KOPT-K1 (cell line): ENCODE measurements around the gene TYMS.

Experiments used
- H3K27ac ChIP-seq: fragments of 200-600 bp; sonication (generic); 2 replicates; pipeline ENCODE4 v1.5.1; 2016; ENCODE audit warnings: antibody characterized with exemption, mild to moderate bottlenecking, low read depth, low read length; ENCODE audit not compliant: poor library complexity, severe bottlenecking
- H3K36me3 ChIP-seq: fragments of 200-600 bp; sonication (generic); 2 replicates; pipeline ENCODE4 v1.5.1; 2017; ENCODE audit warnings: antibody characterized with exemption, mild to moderate bottlenecking, low read length, moderate library complexity; ENCODE audit not compliant: insufficient read depth
- H3K9me3 ChIP-seq: fragments of 200-600 bp; sonication (generic); 2 replicates; pipeline ENCODE4 v1.5.1; 2017; ENCODE audit warnings: antibody characterized with exemption, low read length, mild to moderate bottlenecking; ENCODE audit not compliant: insufficient read depth, poor library complexity, severe bottlenecking

The TYMS gene

DNA sequence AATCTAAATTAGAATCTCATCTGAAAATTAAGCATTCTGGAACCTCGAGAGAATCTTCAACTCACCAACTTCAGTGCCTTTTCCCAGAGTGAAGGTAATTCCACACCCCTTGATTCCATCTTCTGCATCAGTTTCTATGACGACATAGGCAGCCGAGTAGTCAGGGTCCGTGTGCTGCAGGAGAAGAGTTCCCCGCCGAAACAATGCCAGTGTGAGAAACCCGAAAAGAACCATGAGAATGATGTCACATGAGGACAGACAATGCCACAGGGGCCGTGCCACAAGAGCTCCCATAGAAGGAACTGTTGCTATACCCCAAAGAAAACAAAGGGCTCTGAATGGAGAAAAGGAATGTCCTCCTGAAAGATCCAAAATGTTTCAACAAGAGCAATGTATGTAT is 49.0 kb downstream of the TYMS start:
- H3K27ac ChIP-seq: no peak overlapping the region
- no peaks in the 10 kb centered on the region for H3K9me3 ChIP-seq
- peaks cover 80% of the 10 kb centered on the region for H3K36me3 ChIP-seq

DNA sequence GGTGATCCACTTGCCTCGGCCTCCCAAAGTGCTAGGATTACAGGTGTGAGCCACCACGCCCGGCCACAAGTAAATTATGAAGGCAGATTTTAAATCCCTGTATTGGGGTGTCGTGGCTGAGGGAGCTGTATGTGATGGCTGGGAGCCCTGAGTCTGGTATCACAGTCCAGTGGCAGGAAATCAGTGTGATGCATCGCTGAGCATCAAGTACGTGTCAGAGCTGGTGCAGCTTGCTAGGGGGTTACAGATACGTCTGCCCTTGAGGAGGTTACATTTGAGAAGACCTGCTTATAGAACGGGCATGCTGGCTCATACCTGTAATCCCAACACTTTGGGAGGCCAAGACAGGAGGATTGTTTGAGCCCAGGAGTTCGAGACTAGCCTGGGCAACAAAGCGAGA is 50.6 kb downstream of the TYMS start:
- peaks cover 69% of the 10 kb centered on the region for H3K36me3 ChIP-seq
- H3K27ac ChIP-seq: no peak overlapping the region
- H3K9me3 ChIP-seq: peaks cover 6% of the 10 kb centered on the region

DNA sequence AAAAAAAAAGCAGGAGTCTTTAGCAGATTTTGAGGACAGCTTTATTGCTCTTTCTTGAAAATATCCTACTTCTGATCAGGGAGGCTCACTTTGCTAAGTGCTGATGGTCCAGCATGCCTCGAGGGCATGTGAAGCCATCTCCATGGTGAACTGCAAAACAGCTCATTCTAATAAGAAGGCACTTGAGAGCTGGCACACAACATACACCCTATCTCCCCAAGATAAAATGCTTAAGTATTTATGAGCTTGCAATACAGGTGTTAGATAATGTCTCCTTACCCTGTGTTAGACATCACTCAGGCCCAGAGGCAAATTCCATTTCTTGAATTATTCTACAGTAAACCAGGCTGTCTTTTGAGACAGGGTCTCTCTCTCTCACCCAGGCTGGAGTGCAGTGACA is 52.3 kb downstream of the TYMS start:
- Histone ChIP-seq H3K9me3 (peaks cover 8% of the 10 kb centered on the region), H3K27ac (no peak overlapping the region), H3K36me3 (peaks cover 52% of the 10 kb centered on the region)

DNA sequence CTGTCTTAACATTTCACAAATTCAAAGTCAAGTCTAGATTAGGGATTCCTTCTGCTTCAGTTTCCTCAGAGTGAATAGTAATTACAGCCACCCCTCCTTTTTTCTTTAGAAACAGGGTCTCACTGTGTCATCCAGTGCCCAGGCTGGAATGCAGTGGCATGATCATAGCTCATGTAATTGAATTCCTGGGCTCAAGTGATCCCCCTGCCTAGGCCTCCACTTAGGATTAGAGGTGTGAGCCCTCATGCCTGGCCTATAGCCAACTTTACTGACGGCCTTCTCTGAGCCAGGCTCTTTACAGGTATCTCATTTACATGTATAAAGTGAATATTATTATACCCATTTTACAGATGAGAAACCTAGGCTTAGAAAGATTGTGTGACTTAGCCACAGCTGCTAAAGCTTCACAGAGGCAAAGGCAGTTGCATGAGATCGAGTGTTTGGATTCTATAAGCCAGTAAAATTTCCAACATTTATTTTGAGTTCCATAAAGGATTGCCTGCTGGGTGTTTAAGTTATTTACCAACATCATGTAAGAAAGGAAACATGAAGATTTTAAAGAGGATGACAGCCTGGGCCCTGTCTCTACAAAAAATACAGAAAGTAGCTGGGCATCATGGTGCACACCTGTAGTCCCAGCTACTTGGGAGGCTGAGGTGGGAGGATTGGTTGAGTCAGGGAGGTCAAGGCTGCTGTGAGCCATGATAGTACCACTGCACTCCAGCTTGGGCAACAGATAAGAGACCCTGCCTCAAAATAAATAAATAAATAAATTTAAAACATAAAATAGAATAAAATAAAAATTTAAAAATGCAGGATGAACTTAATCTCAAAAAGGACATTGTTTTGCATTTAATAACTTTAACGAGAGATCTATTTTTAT is 53.2 kb downstream of the TYMS start:
- Histone ChIP-seq H3K36me3 (peaks cover 43% of the 10 kb centered on the region), H3K27ac (peak overlapping the region; percentile 87), H3K9me3 (peaks cover 8% of the 10 kb centered on the region)

DNA sequence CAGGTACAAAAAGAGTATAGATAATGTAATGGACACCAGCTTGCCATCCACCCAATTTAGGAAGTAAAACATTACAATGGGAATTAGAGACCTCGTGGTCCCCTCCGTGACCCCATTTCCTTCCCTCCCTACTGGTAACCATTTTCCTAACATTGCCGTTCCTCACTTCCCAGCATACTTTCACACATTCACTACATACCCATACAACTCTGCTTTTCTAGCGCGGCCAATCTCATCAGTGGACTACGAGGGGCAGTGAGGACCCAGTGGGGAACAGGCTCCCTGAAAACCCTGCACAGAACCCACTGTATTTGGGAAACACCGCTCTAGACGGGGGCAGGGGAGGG is 53.8 kb downstream of the TYMS start:
- peak overlapping the region; percentile 87 for H3K27ac ChIP-seq

DNA sequence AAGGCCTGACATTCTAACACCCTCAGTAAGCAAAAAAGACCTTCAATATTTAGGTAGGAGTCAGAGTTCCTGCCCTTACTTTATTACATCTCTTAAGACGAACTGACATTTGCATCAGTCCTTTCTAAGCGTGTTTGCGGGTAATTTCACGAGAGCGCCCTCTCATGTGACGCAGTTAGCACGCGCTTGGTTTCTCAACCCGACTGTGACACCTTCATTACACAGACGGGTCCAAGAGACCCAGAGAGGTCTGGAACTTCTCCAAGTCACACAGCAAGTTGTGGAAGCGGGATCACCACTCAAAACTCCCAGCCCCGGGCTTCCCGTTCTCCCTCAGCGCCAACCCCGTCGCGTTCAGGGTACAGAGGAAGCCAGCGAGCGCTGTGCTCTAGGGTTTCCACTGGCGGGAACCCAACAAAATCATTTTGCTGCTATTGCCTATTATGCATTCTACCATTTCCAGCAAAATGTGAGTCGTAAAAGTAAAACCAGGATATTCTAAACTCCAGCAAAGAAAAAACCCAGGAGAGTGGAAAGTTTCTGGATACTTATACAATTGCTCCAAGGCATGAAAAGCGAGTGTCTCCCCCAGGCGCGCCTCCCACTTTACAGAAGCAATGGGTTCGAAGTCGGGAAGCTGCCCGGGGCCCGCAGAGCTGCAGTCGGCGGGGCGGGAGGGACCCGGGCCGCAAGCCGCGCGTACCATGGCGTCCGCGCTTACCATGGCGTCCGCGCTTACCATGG is 54.4 kb downstream of the TYMS start:
- Histone ChIP-seq H3K36me3 (peaks cover 32% of the 10 kb centered on the region), H3K9me3 (peaks cover 8% of the 10 kb centered on the region), H3K27ac (peak overlapping the region; percentile 87)

More for the DNA sequence above, 53.8 kb downstream of the TYMS start:
- peaks cover 8% of the 10 kb centered on the region for H3K9me3 ChIP-seq
- H3K36me3 ChIP-seq: peaks cover 37% of the 10 kb centered on the region

DNA sequence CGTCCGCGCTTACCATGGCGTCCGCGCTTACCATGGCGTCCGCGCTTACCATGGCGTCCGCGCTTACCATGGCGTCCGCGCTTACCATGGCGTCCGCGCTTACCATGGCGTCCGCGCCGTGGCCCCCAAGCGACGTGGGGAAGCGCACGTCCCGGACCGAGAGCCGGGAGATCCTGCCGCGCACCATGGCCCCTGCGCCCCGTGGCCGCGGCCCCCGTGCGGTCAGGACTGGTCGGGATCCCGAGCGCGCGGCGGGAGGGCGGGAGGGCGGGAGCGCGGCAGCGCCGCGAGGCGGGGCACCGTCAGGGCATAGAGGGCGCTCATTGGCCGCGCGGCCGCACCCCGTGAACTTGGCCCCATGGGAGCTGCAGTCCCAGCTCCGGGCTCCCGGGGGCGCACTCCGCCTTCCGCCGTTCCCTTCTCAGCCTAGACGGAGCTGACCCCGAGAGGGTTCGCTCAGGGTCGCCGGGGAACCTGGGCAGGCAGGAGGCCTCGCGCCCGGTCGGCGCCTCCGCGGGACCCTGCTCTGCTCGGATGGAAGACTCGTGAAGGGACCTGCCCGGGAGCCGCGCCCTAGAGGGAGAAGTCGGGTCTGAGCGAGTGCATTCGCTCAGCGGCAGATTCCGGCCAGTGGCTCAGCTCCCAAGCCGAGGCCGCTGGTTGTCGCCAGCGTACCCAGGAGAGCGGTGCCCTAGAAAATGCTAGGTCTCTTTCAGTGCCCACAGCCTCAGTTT is 55.1 kb downstream of the TYMS start, which contains the start of gene ENOSF1:
ENOSF1 (minus strand) TSS at position 230 of the 734 bp plus-strand sequence; CDS start at position 187, 43 bp downstream.
- H3K9me3 ChIP-seq: peaks cover 8% of the 10 kb centered on the region
- peak within 1 kb of the TSS; percentile 87 for H3K27ac ChIP-seq
- peaks cover 26% of the 10 kb centered on the region for H3K36me3 ChIP-seq

DNA sequence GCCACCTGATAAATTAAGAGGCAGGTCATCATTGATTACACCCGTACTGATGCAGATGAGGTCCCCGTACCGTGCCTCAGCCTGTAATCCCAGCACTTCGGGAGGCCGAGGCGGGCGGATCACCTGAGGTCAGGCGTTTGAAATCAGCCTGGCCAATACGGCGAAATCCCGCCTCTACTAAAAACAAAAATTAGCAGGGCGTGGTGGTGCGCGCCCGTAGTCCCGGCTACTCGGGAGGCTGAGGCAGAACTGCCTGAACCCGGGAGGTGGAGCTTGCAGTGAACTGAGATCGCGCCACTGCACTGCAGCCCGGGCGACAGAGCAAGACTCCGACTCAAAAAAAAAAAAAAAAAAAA is 55.7 kb downstream of the TYMS start:
- peaks cover 23% of the 10 kb centered on the region for H3K36me3 ChIP-seq

DNA sequence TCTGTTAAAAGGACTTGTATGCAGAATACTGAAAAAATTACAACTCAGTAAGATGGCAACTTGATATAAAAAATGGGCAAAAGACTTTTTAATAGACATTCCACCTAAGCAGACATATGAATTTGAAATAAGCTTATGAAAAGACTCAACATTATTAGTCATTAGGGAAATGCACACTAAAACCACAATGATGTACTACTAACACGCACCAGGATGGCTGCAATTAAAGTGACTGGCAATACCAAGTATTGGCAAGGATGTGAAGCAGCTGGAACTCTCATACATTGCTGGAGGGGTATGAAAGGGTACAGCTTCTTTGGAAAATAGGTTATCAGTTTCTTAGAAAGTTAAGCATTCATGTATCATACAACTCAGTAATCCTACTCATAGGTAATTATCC is 58.2 kb downstream of the TYMS start:
- Histone ChIP-seq H3K27ac (no peak overlapping the region), H3K9me3 (peaks cover 8% of the 10 kb centered on the region), H3K36me3 (peaks cover 5% of the 10 kb centered on the region; the same call in 1 of the 2 replicates)

More for the DNA sequence above, 55.7 kb downstream of the TYMS start:
- H3K9me3 ChIP-seq: peaks cover 8% of the 10 kb centered on the region
- no peak overlapping the region for H3K27ac ChIP-seq

DNA sequence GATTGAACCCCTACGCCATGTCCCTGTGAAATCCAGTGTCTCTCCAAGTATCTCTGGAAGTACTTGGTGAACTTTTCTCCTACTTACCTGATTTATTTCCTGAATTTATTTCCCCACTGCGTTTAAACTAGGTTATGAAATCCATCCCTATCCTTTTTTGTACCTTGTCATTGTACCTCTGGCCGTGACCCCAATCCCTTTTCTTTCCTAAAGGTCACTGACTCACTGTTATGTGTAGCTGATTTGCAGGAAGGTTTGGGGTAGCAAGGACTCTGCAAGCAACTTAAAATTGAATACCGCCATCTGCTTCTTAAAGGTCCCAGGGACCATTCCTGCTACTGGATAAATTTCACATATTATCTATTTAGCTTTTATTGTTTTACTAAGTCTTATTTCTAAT is 59.5 kb downstream of the TYMS start:
- Histone ChIP-seq H3K27ac (no peak overlapping the region), H3K9me3 (peaks cover 8% of the 10 kb centered on the region)

More for the DNA sequence above, 59.5 kb downstream of the TYMS start:
- H3K36me3 ChIP-seq: peaks cover 5% of the 10 kb centered on the region; the same call in 1 of the 2 replicates
